Mesenchymal stem cell (in vitro differentiated cells and primary cell): ENCODE data around the gene ASAP2.

Source experiments
- DNase-seq: peaks from one replicate; pipeline ENCODE4 v3.0.0-alpha.2; 2013
- H2AFZ ChIP-seq: one replicate; pipeline ENCODE4 v1.6.1; 2013; ENCODE audit warnings: low read depth, mild to moderate bottlenecking, control low read depth, inconsistent platforms, low read length, moderate library complexity
- H2AK5ac ChIP-seq: 2 replicates; pipeline ENCODE4 v1.6.1; 2013; ENCODE audit warnings: low read length, moderate library complexity, mild to moderate bottlenecking, inconsistent platforms; ENCODE audit not compliant: severe bottlenecking
- H2BK120ac ChIP-seq: one replicate; pipeline ENCODE4 v1.6.1; 2013; ENCODE audit warnings: low read depth, mild to moderate bottlenecking, inconsistent platforms, low read length, moderate library complexity
- H2BK12ac ChIP-seq, 2 experiments: one replicate each; pipeline ENCODE4 v1.6.1; 2013; ENCODE audit warnings: inconsistent platforms in 2 of 2, low read length in 2 of 2, mild to moderate bottlenecking in 2 of 2, moderate library complexity in 2 of 2, control low read depth in 1 of 2
- H2BK15ac ChIP-seq: one replicate; pipeline ENCODE4 v1.6.1; 2013; ENCODE audit warnings: mild to moderate bottlenecking, low read depth, inconsistent platforms; ENCODE audit not compliant: poor library complexity, severe bottlenecking
- H2BK5ac ChIP-seq: 2 replicates; pipeline ENCODE4 v1.6.1; 2013; ENCODE audit warnings: low read depth, mild to moderate bottlenecking, low read length, control low read depth, inconsistent platforms; ENCODE audit not compliant: poor library complexity, severe bottlenecking
- H3K14ac ChIP-seq, 2 experiments: one replicate each; pipeline ENCODE4 v1.6.1; 2013; ENCODE audit warnings: inconsistent platforms in 2 of 2, low read length in 2 of 2, control low read depth in 1 of 2, mild to moderate bottlenecking in 1 of 2, moderate library complexity in 1 of 2
- H3K18ac ChIP-seq, 2 experiments: one replicate each; pipeline ENCODE4 v1.6.1; 2013; ENCODE audit warnings: inconsistent platforms in 2 of 2, low read length in 2 of 2, control low read depth in 1 of 2, low read depth in 1 of 2, mild to moderate bottlenecking in 1 of 2
- H3K23ac ChIP-seq, 2 experiments: one replicate each; pipeline ENCODE4 v1.6.1; 2013; ENCODE audit warnings: inconsistent platforms in 2 of 2, low read length in 2 of 2, mild to moderate bottlenecking in 2 of 2, moderate library complexity in 2 of 2, control low read depth in 1 of 2
- H3K27ac ChIP-seq: 2 replicates; pipeline ENCODE4 v1.5.1; 2013; ENCODE audit warnings: mild to moderate bottlenecking, moderate library complexity, low read length, control low read depth, inconsistent platforms; ENCODE audit not compliant: poor library complexity, severe bottlenecking
- H3K27me3 ChIP-seq, 2 experiments: 2 replicates each; pipeline versions ENCODE4 v1.6.1 to v1.7.0; 2013; ENCODE audit warnings: low read length in 2 of 2, mild to moderate bottlenecking in 2 of 2, moderate library complexity in 2 of 2, control low read depth in 1 of 2, inconsistent platforms in 1 of 2; ENCODE audit not compliant: control insufficient read depth in 1 of 2, insufficient read depth in 1 of 2
- H3K36me3 ChIP-seq, 2 experiments: 2 replicates each; pipeline versions ENCODE4 v1.6.1 to v1.7.0; 2013; ENCODE audit warnings: low read length in 2 of 2, control low read depth in 1 of 2, inconsistent platforms in 1 of 2, low read depth in 1 of 2, mild to moderate bottlenecking in 1 of 2; ENCODE audit not compliant: insufficient read depth in 2 of 2, control insufficient read depth in 1 of 2
- H3K4ac ChIP-seq, 2 experiments: one replicate each; pipeline ENCODE4 v1.6.1; 2013; ENCODE audit warnings: inconsistent platforms in 2 of 2, low read length in 2 of 2, mild to moderate bottlenecking in 2 of 2, moderate library complexity in 2 of 2, control low read depth in 1 of 2, low read depth in 1 of 2
- H3K4me1 ChIP-seq: 2 replicates; pipeline ENCODE4 v1.6.1; 2013; ENCODE audit warnings: low read depth, low read length, control low read depth; ENCODE audit not compliant: control insufficient read depth, insufficient read depth
- H3K4me2 ChIP-seq: 2 replicates; pipeline ENCODE4 v1.6.1; 2013; ENCODE audit warnings: low read length, mild to moderate bottlenecking, inconsistent platforms; ENCODE audit not compliant: poor library complexity, severe bottlenecking
- H3K4me3 ChIP-seq, 2 experiments: 2 replicates each; pipeline versions ENCODE4 v1.5.1 to v1.7.0; 2013; ENCODE audit warnings: low read length in 2 of 2, mild to moderate bottlenecking in 2 of 2, control low read depth in 1 of 2, low read depth in 1 of 2; ENCODE audit not compliant: insufficient read depth in 1 of 2
- H3K79me1 ChIP-seq: replicated peaks from 2 replicates; pipeline ENCODE4 v1.6.1; 2013; ENCODE audit warnings: mild to moderate bottlenecking, control low read depth, low read length, inconsistent platforms; ENCODE audit not compliant: poor library complexity, severe bottlenecking
- H3K9ac ChIP-seq: 2 replicates; pipeline ENCODE4 v1.7.0; 2013; ENCODE audit warnings: mild to moderate bottlenecking, low read length, moderate library complexity
- H3K9me3 ChIP-seq: 2 replicates; pipeline ENCODE4 v1.7.0; 2013; ENCODE audit warnings: mild to moderate bottlenecking, low read length; ENCODE audit not compliant: control insufficient read depth
- H4K8ac ChIP-seq: one replicate; pipeline ENCODE4 v1.6.1; 2013; ENCODE audit warnings: inconsistent platforms, mild to moderate bottlenecking, low read length, moderate library complexity
- H4K91ac ChIP-seq: one replicate; pipeline ENCODE4 v1.6.1; 2013; ENCODE audit warnings: mild to moderate bottlenecking, low read length, inconsistent platforms
- WGBS: methylation state at CpG from one replicate; pipeline ENCODE4 v1.1.7; 2013; ENCODE audit warnings: mixed read lengths; 5-methylcytosine and 5-hydroxymethylcytosine counted together

ASAP2 gene

DNA sequence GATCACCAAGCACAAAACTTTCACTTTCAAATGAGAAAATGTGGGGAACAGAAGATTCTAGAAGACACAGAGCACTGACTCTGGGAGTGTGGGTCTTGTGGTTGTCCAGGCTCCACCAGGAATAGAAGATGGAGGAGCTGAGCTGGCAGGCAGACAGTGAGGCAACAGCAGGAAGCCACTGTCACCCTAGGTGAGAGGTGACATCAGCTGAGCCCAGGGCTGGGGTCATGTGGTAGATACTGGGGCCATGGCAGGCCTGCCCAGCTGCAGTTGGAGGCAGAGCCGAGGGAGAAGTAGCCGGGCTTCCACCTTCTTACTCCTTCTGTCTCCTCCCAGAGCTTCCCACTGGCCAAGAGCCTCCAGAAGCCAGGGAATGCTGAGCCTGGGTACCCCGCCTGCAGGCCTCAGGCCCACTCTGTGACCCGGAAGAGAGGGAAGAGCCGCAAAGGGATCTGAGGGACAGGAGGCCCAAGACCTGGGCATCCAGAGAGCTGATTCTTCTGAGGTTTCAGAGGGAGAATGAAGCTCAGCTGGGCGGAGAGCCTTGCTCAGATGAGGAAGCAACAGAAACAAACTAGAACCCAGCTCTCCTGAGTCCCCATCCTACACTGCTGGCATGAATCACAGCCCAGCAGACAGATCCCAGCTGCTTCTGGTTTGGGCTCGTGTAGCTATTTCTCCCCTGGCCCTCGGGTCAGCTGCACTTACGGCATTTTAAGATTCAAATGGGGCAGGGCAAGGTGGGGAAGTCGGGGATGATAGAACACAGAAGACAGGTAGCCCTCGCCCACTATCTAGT lies 39.8 kb upstream of the ASAP2 start:
- peak overlapping the region in 1 of 2 experiments; percentile 65 for H2BK12ac ChIP-seq
- no peaks in the 10 kb centered on the region for H3K79me1 ChIP-seq
- peak overlapping the region in 1 of 2 experiments; percentile 43 for H3K4ac ChIP-seq
- H3K4me3 ChIP-seq = no peak overlapping the region
- WGBS = 85% methylated on average over 11 of the region's 11 CpGs
- H4K91ac ChIP-seq = no peak overlapping the region
- H3K9ac ChIP-seq = peak overlapping the region; percentile 24
- H3K14ac ChIP-seq = peak overlapping the region in 1 of 2 experiments; percentile 71
- H3K18ac ChIP-seq = peak overlapping the region in 1 of 2 experiments; percentile 78
- no peaks in the 10 kb centered on the region for H3K9me3 ChIP-seq
- no peak overlapping the region for H3K23ac ChIP-seq
- H3K27ac ChIP-seq = no peak overlapping the region
- no peak overlapping the region for H4K8ac ChIP-seq
- H2BK120ac ChIP-seq = no peak overlapping the region
- H3K4me2 ChIP-seq = no peak overlapping the region
- H3K4me1 ChIP-seq = peaks cover 7% of the 10 kb centered on the region
- no peaks in the 10 kb centered on the region for H3K27me3 ChIP-seq
- H3K36me3 ChIP-seq = no peaks in the 10 kb centered on the region
- no peak overlapping the region for H2AFZ ChIP-seq
- no peak overlapping the region for H2AK5ac ChIP-seq
- peak; percentile 22 for DNase-seq
- H2BK15ac ChIP-seq = no peak overlapping the region
- no peak overlapping the region for H2BK5ac ChIP-seq

DNA sequence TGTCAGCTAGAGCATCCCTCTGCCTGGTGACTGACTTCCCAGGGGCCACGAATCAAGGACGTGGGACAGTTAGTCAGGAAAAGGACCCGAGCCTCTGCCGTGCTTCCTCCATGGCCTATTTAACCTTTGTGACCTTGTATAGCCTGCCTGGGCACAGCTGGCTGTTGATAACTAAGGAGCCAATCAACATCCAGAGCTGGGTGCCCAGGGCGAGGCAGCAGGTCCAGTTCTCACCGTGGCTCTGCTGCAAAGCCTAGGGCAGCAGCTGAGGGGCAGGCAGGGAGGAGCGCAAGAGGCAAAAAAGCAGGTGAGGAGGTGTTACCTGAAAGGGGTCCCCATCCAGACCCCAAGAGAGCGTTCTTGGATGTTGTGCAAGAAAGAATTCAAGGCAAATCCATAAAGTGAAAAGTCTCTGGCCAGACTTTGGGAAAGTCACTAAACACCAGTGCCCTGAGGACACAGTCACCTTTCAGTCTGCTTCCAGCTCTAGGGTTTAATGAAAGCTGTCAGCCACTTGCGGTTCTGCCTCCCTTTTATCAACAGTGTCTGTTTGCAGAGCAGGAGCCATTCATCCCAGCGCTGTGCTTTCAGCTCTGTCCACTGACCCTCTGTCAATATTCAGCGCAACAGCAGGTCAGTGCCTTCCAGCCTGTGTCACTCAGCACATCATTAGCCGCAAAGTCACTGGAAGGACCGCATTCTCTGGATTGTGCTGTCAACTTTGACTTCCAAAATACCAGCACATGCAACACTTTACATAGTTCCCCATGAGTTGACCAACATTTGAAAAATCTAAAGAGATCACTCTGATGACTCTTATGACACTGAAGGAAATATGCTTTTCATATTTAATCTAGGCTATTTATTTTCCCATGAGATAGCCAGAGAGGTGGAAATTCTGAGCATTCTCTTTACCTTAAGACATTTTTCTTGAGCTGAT lies 38.6 kb upstream of the ASAP2 start:
- H3K9ac ChIP-seq = no peak overlapping the region
- no peak overlapping the region for H3K27ac ChIP-seq
- no peak overlapping the region for H2AFZ ChIP-seq
- no peak overlapping the region for H3K4ac ChIP-seq
- H3K79me1 ChIP-seq = no peaks in the 10 kb centered on the region
- no peak overlapping the region for H4K91ac ChIP-seq
- no peak for DNase-seq
- H3K9me3 ChIP-seq = no peaks in the 10 kb centered on the region
- no peak overlapping the region for H3K18ac ChIP-seq
- H2BK12ac ChIP-seq = no peak overlapping the region
- 86% methylated on average over 13 of the region's 13 CpGs for WGBS
- no peak overlapping the region for H2BK120ac ChIP-seq
- no peak overlapping the region for H2BK5ac ChIP-seq
- H3K4me3 ChIP-seq = no peak overlapping the region
- H4K8ac ChIP-seq = no peak overlapping the region
- peaks cover 7% of the 10 kb centered on the region for H3K4me1 ChIP-seq
- H2AK5ac ChIP-seq = no peak overlapping the region
- H3K23ac ChIP-seq = peak overlapping the region in 1 of 2 experiments; percentile 83
- no peak overlapping the region for H3K4me2 ChIP-seq
- no peak overlapping the region for H2BK15ac ChIP-seq
- H3K36me3 ChIP-seq = no peaks in the 10 kb centered on the region
- no peak overlapping the region for H3K14ac ChIP-seq
- H3K27me3 ChIP-seq = no peaks in the 10 kb centered on the region

DNA sequence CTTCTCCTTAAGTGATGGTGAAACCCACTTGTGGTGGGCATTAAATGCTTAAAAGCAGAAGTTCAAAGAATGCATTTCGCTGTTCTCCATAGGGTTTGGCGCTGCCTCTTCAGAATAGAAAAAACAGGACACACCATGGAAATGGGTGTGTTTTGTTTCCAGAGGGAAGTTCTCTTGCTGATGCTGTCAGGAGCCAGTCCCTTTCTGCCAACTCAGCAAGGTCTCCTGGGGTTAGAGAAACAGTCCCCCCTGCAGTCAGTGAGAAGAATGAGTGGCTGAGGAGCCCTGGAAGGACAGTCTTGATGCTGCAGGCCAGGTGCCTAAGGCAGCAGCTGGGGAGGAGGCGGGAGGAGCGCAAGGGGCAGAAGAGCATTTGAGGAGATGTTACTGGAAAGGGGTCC lies 37.8 kb upstream of the ASAP2 start:
- no peak overlapping the region for H3K4me2 ChIP-seq
- H3K4me1 ChIP-seq = peaks cover 7% of the 10 kb centered on the region
- H2AK5ac ChIP-seq = no peak overlapping the region
- H3K4me3 ChIP-seq = no peak overlapping the region
- DNase-seq = no peak
- H3K14ac ChIP-seq = no peak overlapping the region
- H3K23ac ChIP-seq = no peak overlapping the region
- H4K91ac ChIP-seq = no peak overlapping the region
- 95% methylated on average over 4 of the region's 4 CpGs for WGBS
- H3K79me1 ChIP-seq = no peaks in the 10 kb centered on the region
- H2BK15ac ChIP-seq = no peak overlapping the region
- H2BK12ac ChIP-seq = no peak overlapping the region
- H3K36me3 ChIP-seq = no peaks in the 10 kb centered on the region
- no peak overlapping the region for H2BK120ac ChIP-seq
- no peak overlapping the region for H3K18ac ChIP-seq
- H3K4ac ChIP-seq = no peak overlapping the region
- H2AFZ ChIP-seq = no peak overlapping the region
- no peak overlapping the region for H2BK5ac ChIP-seq
- H4K8ac ChIP-seq = peak overlapping the region; percentile 12
- no peak overlapping the region for H3K27ac ChIP-seq
- H3K9ac ChIP-seq = no peak overlapping the region
- H3K27me3 ChIP-seq = no peaks in the 10 kb centered on the region
- H3K9me3 ChIP-seq = no peaks in the 10 kb centered on the region
